Mucosa of stomach (tissue), 1 donor: ENCODE measurements around the gene PPP3R1.

Source experiments
- H3K27me3 ChIP-seq: one replicate; pipeline ENCODE4 v1.7.0; 2013; ENCODE audit warnings: mild to moderate bottlenecking, low read length; ENCODE audit not compliant: control insufficient read depth, insufficient read depth
- H3K36me3 ChIP-seq: one replicate; pipeline ENCODE4 v1.7.0; 2013; ENCODE audit warnings: low read length; ENCODE audit not compliant: control insufficient read depth, insufficient read depth
- H3K4me1 ChIP-seq: one replicate; pipeline ENCODE4 v1.7.0; 2013; ENCODE audit warnings: mild to moderate bottlenecking, low read length; ENCODE audit not compliant: control insufficient read depth, insufficient read depth
- H3K4me3 ChIP-seq: one replicate; pipeline ENCODE4 v1.7.0; 2013; ENCODE audit warnings: low read length
- H3K9ac ChIP-seq: one replicate; pipeline ENCODE4 v1.7.0; 2013; ENCODE audit warnings: mild to moderate bottlenecking, low read length, moderate library complexity
- H3K9me3 ChIP-seq: one replicate; pipeline ENCODE4 v1.7.0; 2013; ENCODE audit warnings: mild to moderate bottlenecking, low read length, moderate library complexity; ENCODE audit not compliant: control insufficient read depth
- donor health status: Pancreatic carcinoma.

The PPP3R1 gene, protein sequence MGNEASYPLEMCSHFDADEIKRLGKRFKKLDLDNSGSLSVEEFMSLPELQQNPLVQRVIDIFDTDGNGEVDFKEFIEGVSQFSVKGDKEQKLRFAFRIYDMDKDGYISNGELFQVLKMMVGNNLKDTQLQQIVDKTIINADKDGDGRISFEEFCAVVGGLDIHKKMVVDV

DNA sequence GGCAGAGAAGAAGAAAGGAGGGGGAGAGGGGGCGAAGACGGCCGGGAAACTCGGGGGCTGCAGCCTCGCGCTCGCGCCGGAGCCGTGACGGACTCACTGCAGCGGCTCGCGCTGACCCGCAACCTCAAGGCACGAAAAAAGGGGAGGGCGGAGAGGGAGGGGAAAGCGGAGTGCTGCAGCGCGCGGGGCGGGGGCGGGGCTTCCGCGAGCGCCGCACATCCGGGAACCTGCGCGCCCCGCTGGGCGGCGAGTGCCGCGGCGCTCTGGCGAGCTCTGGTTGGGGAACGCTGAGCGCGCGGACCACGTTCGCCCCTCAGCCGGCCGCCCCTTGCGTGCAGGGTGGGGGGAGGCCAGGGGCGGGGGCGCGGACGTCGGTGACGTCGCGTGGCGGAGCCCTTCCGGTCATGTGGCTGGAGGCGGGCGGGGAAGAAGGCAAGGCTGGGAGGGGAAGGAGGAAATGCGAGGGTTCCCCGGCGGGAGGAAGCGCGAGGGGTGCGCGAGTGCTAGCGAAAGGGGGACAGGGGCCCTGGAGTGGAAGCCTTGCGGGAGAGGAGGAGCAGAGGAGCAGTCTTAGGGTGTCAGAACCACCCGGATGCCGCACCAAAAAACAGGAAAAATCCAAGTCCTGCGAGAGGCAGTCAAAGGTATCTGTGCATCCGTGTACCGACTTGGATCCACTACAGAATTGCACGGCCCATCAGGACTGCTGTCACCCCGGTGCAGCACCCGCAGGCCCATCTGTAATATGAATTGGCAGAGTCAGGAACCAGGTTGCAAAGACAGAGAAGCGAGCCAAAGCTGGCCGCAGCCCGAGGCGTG, at the start of gene PPP3R1:
Gene PPP3R1 (minus strand): TSS at position 133 of the 819 bp plus-strand sequence. CDS start 405 bp downstream, outside the sequence.
- peaks cover 20% of the 10 kb centered on the region for H3K4me1 ChIP-seq
- H3K27me3 ChIP-seq = no peaks in the 10 kb centered on the region
- no peaks in the 10 kb centered on the region for H3K9me3 ChIP-seq
- peak within 1 kb of the TSS; percentile 97 for H3K4me3 ChIP-seq
- H3K9ac ChIP-seq = peak within 1 kb of the TSS; percentile 89
- no peaks in the 10 kb centered on the region for H3K36me3 ChIP-seq

- Histone ChIP-seq H3K27me3 (no peaks in the 10 kb centered on the region), H3K36me3 (no peaks in the 10 kb centered on the region), H3K4me1 (peaks cover 16% of the 10 kb centered on the region), H3K9ac (no peak overlapping the region), H3K4me3 (no peak overlapping the region), H3K9me3 (no peaks in the 10 kb centered on the region)
Measured at GRCh38 chr2:68295516-68295915, 43.2 kb upstream of the PPP3R1 start.

DNA sequence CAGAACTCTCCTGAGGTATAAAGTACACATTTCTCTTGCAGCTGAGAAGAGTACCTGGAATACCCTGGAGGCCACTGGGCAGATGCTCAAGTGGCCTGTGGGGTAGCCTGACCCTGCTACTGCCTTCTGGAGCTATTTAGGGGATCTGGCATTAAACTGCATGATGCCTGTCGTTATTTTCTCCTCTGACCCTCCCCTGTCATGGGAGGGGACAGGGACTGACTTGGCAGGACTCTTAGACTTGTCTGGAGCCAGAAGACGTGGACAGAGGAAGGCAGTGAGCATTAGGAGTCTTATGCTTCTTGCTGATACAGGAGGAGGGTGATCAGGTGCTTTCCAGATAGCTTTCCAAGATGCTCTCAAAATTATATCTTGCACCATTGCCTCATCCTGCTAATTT, 42.6 kb upstream of the PPP3R1 start:
- no peaks in the 10 kb centered on the region for H3K9me3 ChIP-seq
- peaks cover 16% of the 10 kb centered on the region for H3K4me1 ChIP-seq

GRCh38 chr2:68294187-68294586, 41.9 kb upstream of the PPP3R1 start:
- Histone ChIP-seq H3K36me3 (no peaks in the 10 kb centered on the region), H3K9ac (no peak overlapping the region), H3K27me3 (no peaks in the 10 kb centered on the region), H3K4me1 (peaks cover 16% of the 10 kb centered on the region), H3K9me3 (no peaks in the 10 kb centered on the region), H3K4me3 (no peak overlapping the region)

More for the DNA sequence above, 42.6 kb upstream of the PPP3R1 start:
- no peak overlapping the region for H3K4me3 ChIP-seq
- no peak overlapping the region for H3K9ac ChIP-seq
- no peaks in the 10 kb centered on the region for H3K27me3 ChIP-seq
- no peaks in the 10 kb centered on the region for H3K36me3 ChIP-seq

DNA sequence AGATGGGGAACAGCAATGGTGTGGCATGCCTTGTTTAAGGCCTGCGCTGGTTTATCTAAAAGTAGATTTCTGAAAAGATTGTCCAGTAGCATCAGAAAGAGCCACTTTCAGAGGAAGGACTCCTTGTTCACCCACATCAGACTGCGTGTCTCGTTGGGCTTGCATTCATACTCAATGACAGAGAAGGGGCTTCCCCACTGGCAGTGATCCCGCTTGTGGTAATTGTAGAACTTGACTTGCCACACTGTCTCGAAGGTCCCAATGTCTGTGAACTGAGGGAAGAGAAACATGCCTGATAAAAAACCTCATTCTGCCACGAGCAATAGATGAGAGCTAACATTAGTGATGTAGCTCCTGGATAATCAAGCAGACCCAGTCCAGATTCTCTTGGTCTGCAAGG, 41.4 kb upstream of the PPP3R1 start:
- Histone ChIP-seq H3K36me3 (no peaks in the 10 kb centered on the region), H3K4me3 (no peak overlapping the region), H3K4me1 (peaks cover 16% of the 10 kb centered on the region)

DNA sequence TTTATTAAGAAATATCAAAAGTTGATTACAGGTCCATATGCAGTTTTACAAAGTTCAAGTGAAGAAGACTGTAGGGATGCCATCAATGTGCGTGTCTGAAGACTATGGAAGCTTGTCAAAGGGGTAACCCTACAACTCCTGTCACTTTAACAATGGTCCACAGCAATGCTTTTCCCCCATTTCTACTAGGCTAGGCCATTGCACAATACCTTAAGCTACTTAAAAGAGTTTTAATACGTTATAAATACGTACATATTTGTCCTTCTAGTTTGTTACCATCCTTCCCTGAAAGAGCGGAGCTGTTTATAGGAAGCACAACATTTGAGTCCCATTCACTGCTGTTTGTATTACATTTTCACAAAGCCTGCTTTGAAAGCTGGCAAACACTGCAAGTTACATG, 40.7 kb upstream of the PPP3R1 start:
- Histone ChIP-seq H3K9ac (no peak overlapping the region), H3K4me1 (peaks cover 16% of the 10 kb centered on the region), H3K9me3 (no peaks in the 10 kb centered on the region), H3K36me3 (no peaks in the 10 kb centered on the region), H3K4me3 (no peak overlapping the region), H3K27me3 (no peaks in the 10 kb centered on the region)

More for the DNA sequence above, 41.4 kb upstream of the PPP3R1 start:
- Histone ChIP-seq H3K9me3 (no peaks in the 10 kb centered on the region), H3K27me3 (no peaks in the 10 kb centered on the region), H3K9ac (no peak overlapping the region)

DNA sequence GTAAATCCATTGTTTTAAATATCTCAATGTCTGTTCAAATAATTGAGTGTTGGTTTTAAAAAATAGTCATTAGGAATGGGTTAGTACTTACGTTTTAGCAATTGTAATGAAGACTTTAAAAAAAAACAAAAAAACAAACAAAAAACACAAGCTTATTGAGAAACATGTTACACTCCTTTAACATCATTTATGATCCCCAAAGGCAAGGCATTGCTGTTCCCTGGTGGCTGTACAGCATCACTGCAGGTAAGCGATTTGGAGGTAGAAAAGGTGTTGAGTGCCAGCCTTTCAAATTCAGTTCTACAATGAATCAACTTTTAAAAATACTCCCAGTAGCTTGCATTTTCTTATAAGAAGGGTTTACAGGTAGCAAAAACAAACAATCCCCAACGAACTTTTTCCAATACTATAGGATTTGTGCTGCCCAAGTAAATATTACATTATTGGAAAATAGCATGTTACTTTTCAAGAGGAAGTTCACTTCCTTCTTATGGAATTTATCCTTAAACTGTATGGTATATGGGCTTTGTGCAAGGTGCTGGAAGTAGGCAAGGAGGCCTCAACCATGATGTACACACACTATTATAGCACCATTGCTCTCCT, 39.9 kb upstream of the PPP3R1 start:
- H3K36me3 ChIP-seq = no peaks in the 10 kb centered on the region
- peaks cover 16% of the 10 kb centered on the region for H3K4me1 ChIP-seq
- no peak overlapping the region for H3K9ac ChIP-seq
- H3K9me3 ChIP-seq = no peaks in the 10 kb centered on the region
- H3K4me3 ChIP-seq = no peak overlapping the region
- H3K27me3 ChIP-seq = no peaks in the 10 kb centered on the region

DNA sequence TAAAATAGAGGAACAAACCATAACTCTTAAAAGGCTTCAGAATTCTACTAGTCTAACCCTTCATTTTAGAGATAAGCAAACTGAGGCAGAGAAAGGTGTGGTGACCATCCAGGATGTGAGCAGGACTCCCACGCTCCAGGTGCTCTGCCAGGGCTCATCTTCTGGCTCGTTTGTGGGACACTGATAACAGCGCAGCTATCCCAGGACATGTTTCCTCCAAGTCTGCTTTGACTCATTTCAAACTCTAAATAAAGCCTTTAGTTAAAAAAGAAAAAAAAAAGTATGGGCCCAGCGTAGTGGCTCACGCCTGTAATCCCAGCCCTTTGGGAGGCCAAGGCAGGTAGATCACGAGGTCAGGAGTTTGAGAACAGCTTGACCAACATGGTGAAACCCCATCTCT, 39.0 kb upstream of the PPP3R1 start:
- Histone ChIP-seq H3K9ac (no peak overlapping the region), H3K4me1 (peaks cover 16% of the 10 kb centered on the region), H3K36me3 (no peaks in the 10 kb centered on the region), H3K4me3 (no peak overlapping the region), H3K9me3 (no peaks in the 10 kb centered on the region), H3K27me3 (no peaks in the 10 kb centered on the region)

- H3K9me3 ChIP-seq = no peaks in the 10 kb centered on the region
- H3K4me3 ChIP-seq = no peak overlapping the region
- H3K4me1 ChIP-seq = peaks cover 16% of the 10 kb centered on the region
- no peaks in the 10 kb centered on the region for H3K27me3 ChIP-seq
- no peaks in the 10 kb centered on the region for H3K36me3 ChIP-seq
- H3K9ac ChIP-seq = no peak overlapping the region
Measured at GRCh38 chr2:68290901-68291300, 38.6 kb upstream of the PPP3R1 start.

GRCh38 chr2:68287580-68288441, 35.5 kb upstream of the PPP3R1 start:
- Histone ChIP-seq H3K4me1 (peaks cover 16% of the 10 kb centered on the region), H3K9me3 (no peaks in the 10 kb centered on the region), H3K27me3 (no peaks in the 10 kb centered on the region), H3K36me3 (no peaks in the 10 kb centered on the region), H3K4me3 (no peak overlapping the region), H3K9ac (no peak overlapping the region)

GRCh38 chr2:68284896-68285295, 32.6 kb upstream of the PPP3R1 start:
- no peaks in the 10 kb centered on the region for H3K9me3 ChIP-seq
- no peak overlapping the region for H3K4me3 ChIP-seq
- H3K4me1 ChIP-seq = peaks cover 4% of the 10 kb centered on the region
- no peaks in the 10 kb centered on the region for H3K36me3 ChIP-seq
- H3K27me3 ChIP-seq = no peaks in the 10 kb centered on the region
- no peak overlapping the region for H3K9ac ChIP-seq
